Central memory CD8-positive, alpha-beta T cell (primary cell): ENCODE measurements around the gene SLC24A2.

Source experiments
- ATAC-seq: fragments of 150-1000 bp; cut with Tn5 transposase; replicated peaks from 2 replicates; pipeline ENCODE4 v1.10.0; 2022; ENCODE audit warnings: mild to moderate bottlenecking, moderate FRiP score, moderate number of reproducible peaks; ENCODE audit not compliant: poor library complexity, severe bottlenecking; ENCODE audit errors: extremely low read depth
- DNase-seq, 2 donors: peaks; one replicate each; pipeline ENCODE4 v3.0.0; 2021; ENCODE audit warnings: low spot score in 2 of 2
- H3K27ac Mint-ChIP-seq: one replicate; pipeline ENCODE4 v1.8.0; 2022; ENCODE audit warnings: low read depth, mild to moderate bottlenecking, moderate library complexity, mixed read lengths
- H3K27me3 Mint-ChIP-seq: one replicate; pipeline ENCODE4 v1.8.0; 2022; ENCODE audit warnings: mixed read lengths
- H3K36me3 Mint-ChIP-seq: one replicate; pipeline ENCODE4 v1.8.0; 2022; ENCODE audit warnings: mild to moderate bottlenecking, moderate library complexity, mixed read lengths; ENCODE audit not compliant: insufficient read depth
- H3K4me1 Mint-ChIP-seq: one replicate; pipeline ENCODE4 v1.8.0; 2022; ENCODE audit warnings: mixed read lengths
- H3K4me3 Mint-ChIP-seq: one replicate; pipeline ENCODE4 v1.8.0; 2022; ENCODE audit warnings: mild to moderate bottlenecking, moderate library complexity, mixed read lengths
- H3K9me3 Mint-ChIP-seq: one replicate; pipeline ENCODE4 v1.8.0; 2022; ENCODE audit warnings: mixed read lengths

The SLC24A2 gene

DNA sequence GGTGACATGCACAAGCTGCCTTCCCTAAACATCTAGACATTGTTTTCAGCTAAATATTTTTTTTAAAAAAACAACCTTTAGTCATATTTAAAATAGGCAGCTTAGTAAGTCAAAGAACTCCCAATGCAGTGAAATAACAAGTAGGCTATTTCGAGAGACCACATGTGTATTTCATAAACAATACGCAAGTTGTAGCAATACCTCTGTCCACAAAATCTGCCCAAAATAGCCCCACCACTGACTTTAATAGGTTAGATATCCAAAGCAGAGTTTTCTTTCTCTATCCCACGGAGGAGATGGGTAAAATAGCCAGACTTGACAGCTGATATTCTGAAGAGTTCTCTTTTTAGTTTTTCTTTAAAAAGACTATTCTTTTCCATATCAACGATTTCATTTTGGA, 1.2 kb downstream of the SLC24A2 start:
- H3K4me1 Mint-ChIP-seq: no peaks in the 10 kb centered on the region
- H3K36me3 Mint-ChIP-seq: no peaks in the 10 kb centered on the region
- peaks cover 31% of the 10 kb centered on the region for H3K27me3 Mint-ChIP-seq
- ATAC-seq: no peak
- DNase-seq: no peak
- no peak overlapping the region for H3K4me3 Mint-ChIP-seq
- no peak overlapping the region for H3K27ac Mint-ChIP-seq
- no peaks in the 10 kb centered on the region for H3K9me3 Mint-ChIP-seq

GRCh38 chr9:19785230-19785629, 3.6 kb downstream of the SLC24A2 start:
- H3K27ac Mint-ChIP-seq: no peak overlapping the region
- no peaks in the 10 kb centered on the region for H3K36me3 Mint-ChIP-seq
- no peaks in the 10 kb centered on the region for H3K9me3 Mint-ChIP-seq
- no peak for DNase-seq
- no peaks in the 10 kb centered on the region for H3K4me1 Mint-ChIP-seq
- H3K4me3 Mint-ChIP-seq: no peak overlapping the region
- ATAC-seq: no peak
- H3K27me3 Mint-ChIP-seq: peaks cover 21% of the 10 kb centered on the region

- no peaks in the 10 kb centered on the region for H3K9me3 Mint-ChIP-seq
- no peak for ATAC-seq
- peaks cover 11% of the 10 kb centered on the region for H3K27me3 Mint-ChIP-seq
- no peak overlapping the region for H3K4me3 Mint-ChIP-seq
- no peak overlapping the region for H3K27ac Mint-ChIP-seq
- no peak for DNase-seq
- H3K36me3 Mint-ChIP-seq: no peaks in the 10 kb centered on the region
- no peaks in the 10 kb centered on the region for H3K4me1 Mint-ChIP-seq
These were observed 4.7 kb downstream of the SLC24A2 start for GRCh38 chr9:19784136-19784535.

DNA sequence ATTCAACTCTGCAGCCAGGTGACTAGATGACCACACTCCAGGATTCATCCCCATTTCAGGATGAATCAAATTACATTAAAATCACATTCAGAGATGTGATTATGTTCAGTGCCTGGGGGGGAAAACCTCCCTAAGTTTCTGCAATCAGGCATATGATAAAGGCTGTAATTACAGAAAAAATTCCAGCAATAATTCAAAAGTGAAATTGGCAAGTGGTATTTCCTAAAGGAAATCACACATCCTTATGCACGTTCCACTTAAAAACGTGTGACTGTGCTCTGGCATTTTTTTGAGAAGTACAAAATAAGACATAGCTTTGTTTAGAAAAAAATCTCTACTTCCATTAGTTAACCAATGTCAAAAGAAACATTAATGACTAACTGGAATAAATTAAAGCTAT, 5.3 kb downstream of the SLC24A2 start:
- no peaks in the 10 kb centered on the region for H3K4me1 Mint-ChIP-seq
- no peaks in the 10 kb centered on the region for H3K9me3 Mint-ChIP-seq
- no peak overlapping the region for H3K27ac Mint-ChIP-seq
- no peak overlapping the region for H3K4me3 Mint-ChIP-seq
- ATAC-seq (no peak), DNase-seq (no peak)
- no peaks in the 10 kb centered on the region for H3K36me3 Mint-ChIP-seq
- H3K27me3 Mint-ChIP-seq: peaks cover 11% of the 10 kb centered on the region

DNA sequence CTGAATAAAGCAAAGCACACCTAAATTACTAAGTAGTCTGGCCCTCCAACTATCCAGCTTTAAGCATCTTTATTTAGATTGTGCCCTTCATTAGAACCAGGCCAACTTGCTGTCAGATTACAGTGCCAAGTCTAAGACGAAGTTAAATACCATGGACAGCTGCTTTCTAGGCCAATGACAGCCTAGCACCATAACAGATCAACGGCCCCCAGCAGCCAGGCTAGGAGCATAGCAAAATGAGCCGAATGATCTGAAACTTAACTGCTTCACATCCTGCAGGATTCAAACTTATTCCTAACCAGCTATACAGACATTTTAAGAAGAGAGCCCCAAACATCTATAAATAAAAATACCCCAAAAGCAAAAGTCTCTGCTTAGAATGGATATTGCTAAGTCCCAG, 6.8 kb downstream of the SLC24A2 start:
- no peak for ATAC-seq
- no peak overlapping the region for H3K27ac Mint-ChIP-seq
- no peaks in the 10 kb centered on the region for H3K36me3 Mint-ChIP-seq
- DNase-seq: no peak
- no peaks in the 10 kb centered on the region for H3K9me3 Mint-ChIP-seq
- no peaks in the 10 kb centered on the region for H3K4me1 Mint-ChIP-seq
- peaks cover 11% of the 10 kb centered on the region for H3K27me3 Mint-ChIP-seq
- H3K4me3 Mint-ChIP-seq: no peak overlapping the region

- H3K9me3 Mint-ChIP-seq: no peaks in the 10 kb centered on the region
- no peak overlapping the region for H3K4me3 Mint-ChIP-seq
- H3K27me3 Mint-ChIP-seq: peaks cover 7% of the 10 kb centered on the region
- no peak overlapping the region for H3K27ac Mint-ChIP-seq
- no peaks in the 10 kb centered on the region for H3K4me1 Mint-ChIP-seq
- no peak for ATAC-seq
- H3K36me3 Mint-ChIP-seq: no peaks in the 10 kb centered on the region
- no peak for DNase-seq
These were observed 7.6 kb downstream of the SLC24A2 start for GRCh38 chr9:19781240-19781639.

DNA sequence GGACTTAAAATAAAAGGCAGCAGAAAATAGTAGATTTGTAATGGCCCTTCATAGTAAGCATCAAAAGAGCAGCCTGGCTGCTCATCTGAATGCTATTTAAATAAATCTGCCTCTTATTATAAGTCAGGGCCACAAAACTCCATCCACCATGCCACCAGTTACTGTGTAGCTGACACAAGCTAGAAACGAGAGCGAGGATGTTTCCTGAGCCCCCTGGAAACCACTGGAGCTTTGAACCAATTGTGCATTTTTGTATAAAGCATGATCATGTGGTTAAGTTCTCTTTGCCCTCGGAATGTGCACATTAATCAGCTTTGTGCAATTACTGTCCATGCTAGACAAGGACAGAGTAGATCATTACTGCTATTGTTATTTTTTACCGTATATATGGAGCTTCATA, 17.4 kb downstream of the SLC24A2 start:
- no peak for ATAC-seq
- Mint-ChIP-seq H3K4me3 (no peak overlapping the region), H3K4me1 (no peaks in the 10 kb centered on the region), H3K27ac (no peak overlapping the region), H3K36me3 (no peaks in the 10 kb centered on the region), H3K9me3 (no peaks in the 10 kb centered on the region), H3K27me3 (peaks cover 23% of the 10 kb centered on the region)
- no peak for DNase-seq

DNA sequence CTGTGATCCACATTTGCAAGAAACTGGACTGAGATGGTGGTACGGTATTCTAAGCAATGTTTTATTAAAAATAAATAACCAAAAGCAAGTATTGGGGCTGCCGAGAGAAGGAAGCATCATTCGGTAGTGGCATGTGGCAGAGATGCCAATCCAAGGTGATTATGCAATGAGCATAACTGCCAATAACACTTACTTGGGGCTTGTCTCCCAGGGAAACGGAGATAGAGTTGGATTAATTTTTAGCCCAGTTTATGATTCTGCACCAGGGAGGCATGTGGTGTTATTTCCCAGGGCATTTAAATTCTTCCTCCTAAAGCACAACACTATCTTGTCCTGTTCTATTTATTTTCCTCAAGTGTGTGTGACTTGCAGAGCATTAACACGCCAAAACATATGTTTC, 17.9 kb downstream of the SLC24A2 start:
- H3K27me3 Mint-ChIP-seq: peaks cover 23% of the 10 kb centered on the region
- H3K9me3 Mint-ChIP-seq: peaks cover 2% of the 10 kb centered on the region
- H3K4me1 Mint-ChIP-seq: no peaks in the 10 kb centered on the region
- no peak overlapping the region for H3K27ac Mint-ChIP-seq
- H3K4me3 Mint-ChIP-seq: no peak overlapping the region
- H3K36me3 Mint-ChIP-seq: no peaks in the 10 kb centered on the region
- DNase-seq (no peak), ATAC-seq (no peak)

GRCh38 chr9:19769213-19769612, 19.6 kb downstream of the SLC24A2 start:
- H3K4me1 Mint-ChIP-seq: no peaks in the 10 kb centered on the region
- H3K27ac Mint-ChIP-seq: no peak overlapping the region

GRCh38 chr9:19768798-19769197, 20.0 kb downstream of the SLC24A2 start:
- no peaks in the 10 kb centered on the region for H3K4me1 Mint-ChIP-seq
- DNase-seq (no peak), ATAC-seq (no peak)
- no peak overlapping the region for H3K4me3 Mint-ChIP-seq
- H3K27ac Mint-ChIP-seq: no peak overlapping the region
- no peaks in the 10 kb centered on the region for H3K36me3 Mint-ChIP-seq
- H3K27me3 Mint-ChIP-seq: peaks cover 18% of the 10 kb centered on the region
- H3K9me3 Mint-ChIP-seq: peaks cover 21% of the 10 kb centered on the region

More at GRCh38 chr9:19769213-19769612, 19.6 kb downstream of the SLC24A2 start:
- DNase-seq: no peak
- peaks cover 17% of the 10 kb centered on the region for H3K9me3 Mint-ChIP-seq
- H3K27me3 Mint-ChIP-seq: peaks cover 23% of the 10 kb centered on the region
- H3K36me3 Mint-ChIP-seq: no peaks in the 10 kb centered on the region
- no peak overlapping the region for H3K4me3 Mint-ChIP-seq
- no peak for ATAC-seq

DNA sequence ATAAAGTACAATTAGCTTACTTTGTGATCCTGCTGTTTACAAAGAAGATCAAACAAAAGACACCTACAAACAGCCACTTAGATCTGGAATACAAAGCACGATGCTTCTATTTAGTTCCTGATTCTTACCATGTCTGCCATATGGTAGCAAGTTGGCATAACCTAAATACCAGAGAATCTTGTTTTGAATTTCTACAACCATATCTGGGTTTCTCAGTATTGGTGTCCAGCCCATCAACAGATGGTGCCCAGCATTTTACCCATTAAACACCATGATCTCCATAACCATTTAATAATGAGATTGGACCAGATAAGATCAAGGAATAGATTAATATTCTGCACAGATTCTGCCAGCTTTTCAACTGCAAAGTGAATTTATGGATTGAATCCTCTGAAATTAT, 29.8 kb downstream of the SLC24A2 start:
- H3K36me3 Mint-ChIP-seq: no peaks in the 10 kb centered on the region
- DNase-seq (no peak), ATAC-seq (no peak)
- no peaks in the 10 kb centered on the region for H3K27me3 Mint-ChIP-seq
- H3K4me3 Mint-ChIP-seq: no peak overlapping the region
- H3K27ac Mint-ChIP-seq: no peak overlapping the region
- H3K9me3 Mint-ChIP-seq: peaks cover 3% of the 10 kb centered on the region
- H3K4me1 Mint-ChIP-seq: no peaks in the 10 kb centered on the region

DNA sequence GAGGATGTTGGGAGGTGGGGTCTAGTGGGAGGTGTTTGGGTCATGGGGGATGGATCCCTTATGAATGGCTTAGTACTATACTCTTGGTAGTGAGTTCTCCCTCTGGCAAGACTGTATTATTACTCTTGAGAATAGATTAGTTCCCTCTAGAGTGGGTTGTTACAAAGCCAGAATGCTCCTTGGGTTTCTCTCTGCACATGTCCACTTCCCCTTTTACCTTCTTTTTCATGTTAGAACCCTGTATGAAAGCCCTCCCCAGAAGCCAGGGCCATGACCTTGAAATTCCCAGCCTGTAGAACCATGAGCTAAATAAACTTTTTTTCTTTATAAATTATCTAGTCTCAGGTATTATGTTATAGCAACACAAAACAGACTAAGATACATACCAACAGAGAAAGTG, 31.1 kb downstream of the SLC24A2 start:
- Mint-ChIP-seq H3K9me3 (no peaks in the 10 kb centered on the region), H3K36me3 (no peaks in the 10 kb centered on the region), H3K27ac (no peak overlapping the region), H3K27me3 (no peaks in the 10 kb centered on the region), H3K4me3 (no peak overlapping the region), H3K4me1 (no peaks in the 10 kb centered on the region)
- ATAC-seq (no peak), DNase-seq (no peak)

GRCh38 chr9:19754921-19755320, 33.9 kb downstream of the SLC24A2 start:
- H3K27me3 Mint-ChIP-seq: no peaks in the 10 kb centered on the region
- ATAC-seq: no peak
- H3K4me1 Mint-ChIP-seq: no peaks in the 10 kb centered on the region
- DNase-seq: no peak
- no peaks in the 10 kb centered on the region for H3K9me3 Mint-ChIP-seq
- no peaks in the 10 kb centered on the region for H3K36me3 Mint-ChIP-seq
- no peak overlapping the region for H3K27ac Mint-ChIP-seq
- no peak overlapping the region for H3K4me3 Mint-ChIP-seq
